HEK293 (cell line): ENCODE results near the gene RPN2.

Source experiments
- SETDB1 ChIP-seq: IDR thresholded peaks from one replicate; pipeline ENCODE4 v1.6.1; 2017; ENCODE audit warnings: mild to moderate bottlenecking, low read length, moderate library complexity, mixed read lengths; ENCODE audit not compliant: insufficient read length
- TRIM28 ChIP-seq: IDR thresholded peaks from 2 replicates; pipeline ENCODE4 v1.6.1; 2011; ENCODE audit warnings: low read length, control low read depth, borderline replicate concordance
- ZBTB1 ChIP-seq: fragments of 450-650 bp; formaldehyde crosslinking; IDR thresholded peaks from 2 replicates; pipeline ENCODE4 v1.5.1; 2016; ENCODE audit warnings: missing biosample characterization, missing genetic modification characterization
- ZNF121 ChIP-seq: fragments of 450-650 bp; formaldehyde crosslinking; IDR thresholded peaks from 2 replicates; pipeline ENCODE4 v1.5.1; 2016; ENCODE audit warnings: missing biosample characterization, missing genetic modification characterization
- ZNF16 ChIP-seq: fragments of 450-650 bp; formaldehyde crosslinking; IDR thresholded peaks from 2 replicates; pipeline ENCODE4 v1.5.1; 2016; ENCODE audit warnings: low read depth, missing biosample characterization, missing genetic modification characterization
- ZNF416 ChIP-seq: fragments of 450-650 bp; formaldehyde crosslinking; IDR thresholded peaks from 2 replicates; pipeline ENCODE4 v1.5.1; 2016; ENCODE audit warnings: missing biosample characterization, missing genetic modification characterization
- ZNF501 ChIP-seq: fragments of 450-650 bp; formaldehyde crosslinking; IDR thresholded peaks from 2 replicates; pipeline ENCODE4 v1.5.1; 2016; ENCODE audit warnings: missing biosample characterization, missing genetic modification characterization
- ZNF514 ChIP-seq: fragments of 450-650 bp; formaldehyde crosslinking; IDR thresholded peaks from 2 replicates; pipeline ENCODE4 v1.5.1; 2016; ENCODE audit warnings: missing biosample characterization, missing genetic modification characterization
- ZNF747 ChIP-seq: fragments of 450-650 bp; formaldehyde crosslinking; IDR thresholded peaks from 2 replicates; pipeline ENCODE4 v1.5.1; 2016; ENCODE audit warnings: missing biosample characterization, missing genetic modification characterization
- TF ChIP-seq, protein P1 (sequence below): fragments of 450-650 bp; formaldehyde crosslinking; IDR thresholded peaks from 2 replicates; pipeline ENCODE4 v1.5.1; 2016; ENCODE audit warnings: missing biosample characterization, missing genetic modification characterization
- TF ChIP-seq, protein P2 (sequence below): fragments of 450-650 bp; formaldehyde crosslinking; IDR thresholded peaks from 2 replicates; pipeline ENCODE4 v1.5.1; 2016; ENCODE audit warnings: missing biosample characterization, missing genetic modification characterization

DNA sequence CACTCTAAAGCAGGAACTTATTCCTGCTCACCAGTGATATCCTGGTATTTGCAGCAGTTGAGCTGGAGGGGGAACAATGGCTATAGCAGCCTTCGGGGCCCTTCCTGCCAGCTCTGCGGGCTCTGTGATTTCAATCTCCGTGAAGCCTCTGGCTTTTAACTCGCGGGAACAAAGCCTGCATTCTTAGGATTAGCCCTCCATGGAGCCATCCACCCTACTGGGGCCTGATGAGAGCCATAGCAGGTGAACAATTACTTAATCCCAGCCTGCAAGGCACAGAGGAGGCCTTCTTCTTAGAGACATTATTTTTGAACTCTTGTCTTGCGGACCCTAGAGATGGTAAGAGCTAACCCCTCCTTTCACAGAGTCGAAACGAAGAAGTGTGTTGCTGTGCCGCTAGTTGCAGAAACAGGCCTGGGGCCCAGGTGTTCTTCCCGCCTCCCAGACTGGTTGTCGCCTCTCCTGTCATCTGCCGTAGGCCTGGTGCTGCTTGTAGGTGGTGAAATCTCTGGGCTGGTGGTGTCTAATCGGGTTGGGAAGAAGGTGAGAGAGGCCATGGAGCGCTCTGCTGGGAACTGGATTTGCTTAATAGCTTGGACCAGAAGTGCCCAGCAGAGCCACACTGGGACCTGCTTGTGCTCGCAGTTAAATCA is 72.8 kb downstream of the RPN2 start:
- TF ChIP-seq ZNF747 (tag by site-specific recombination) (no peak), ZNF16 (tag by site-specific recombination) (no peak), TRIM28 (no peak), ZBTB1 (tag by site-specific recombination) (no peak), ZNF514 (tag by site-specific recombination) (no peak), ZNF416 (tag by site-specific recombination) (no peak), SETDB1 (no peak), ZNF501 (no peak), ZNF121 (tag by site-specific recombination) (no peak)
- TF ChIP-seq, protein P1, sequence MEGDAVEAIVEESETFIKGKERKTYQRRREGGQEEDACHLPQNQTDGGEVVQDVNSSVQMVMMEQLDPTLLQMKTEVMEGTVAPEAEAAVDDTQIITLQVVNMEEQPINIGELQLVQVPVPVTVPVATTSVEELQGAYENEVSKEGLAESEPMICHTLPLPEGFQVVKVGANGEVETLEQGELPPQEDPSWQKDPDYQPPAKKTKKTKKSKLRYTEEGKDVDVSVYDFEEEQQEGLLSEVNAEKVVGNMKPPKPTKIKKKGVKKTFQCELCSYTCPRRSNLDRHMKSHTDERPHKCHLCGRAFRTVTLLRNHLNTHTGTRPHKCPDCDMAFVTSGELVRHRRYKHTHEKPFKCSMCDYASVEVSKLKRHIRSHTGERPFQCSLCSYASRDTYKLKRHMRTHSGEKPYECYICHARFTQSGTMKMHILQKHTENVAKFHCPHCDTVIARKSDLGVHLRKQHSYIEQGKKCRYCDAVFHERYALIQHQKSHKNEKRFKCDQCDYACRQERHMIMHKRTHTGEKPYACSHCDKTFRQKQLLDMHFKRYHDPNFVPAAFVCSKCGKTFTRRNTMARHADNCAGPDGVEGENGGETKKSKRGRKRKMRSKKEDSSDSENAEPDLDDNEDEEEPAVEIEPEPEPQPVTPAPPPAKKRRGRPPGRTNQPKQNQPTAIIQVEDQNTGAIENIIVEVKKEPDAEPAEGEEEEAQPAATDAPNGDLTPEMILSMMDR (tag by site-specific recombination), result no peak
- TF ChIP-seq, protein P2, sequence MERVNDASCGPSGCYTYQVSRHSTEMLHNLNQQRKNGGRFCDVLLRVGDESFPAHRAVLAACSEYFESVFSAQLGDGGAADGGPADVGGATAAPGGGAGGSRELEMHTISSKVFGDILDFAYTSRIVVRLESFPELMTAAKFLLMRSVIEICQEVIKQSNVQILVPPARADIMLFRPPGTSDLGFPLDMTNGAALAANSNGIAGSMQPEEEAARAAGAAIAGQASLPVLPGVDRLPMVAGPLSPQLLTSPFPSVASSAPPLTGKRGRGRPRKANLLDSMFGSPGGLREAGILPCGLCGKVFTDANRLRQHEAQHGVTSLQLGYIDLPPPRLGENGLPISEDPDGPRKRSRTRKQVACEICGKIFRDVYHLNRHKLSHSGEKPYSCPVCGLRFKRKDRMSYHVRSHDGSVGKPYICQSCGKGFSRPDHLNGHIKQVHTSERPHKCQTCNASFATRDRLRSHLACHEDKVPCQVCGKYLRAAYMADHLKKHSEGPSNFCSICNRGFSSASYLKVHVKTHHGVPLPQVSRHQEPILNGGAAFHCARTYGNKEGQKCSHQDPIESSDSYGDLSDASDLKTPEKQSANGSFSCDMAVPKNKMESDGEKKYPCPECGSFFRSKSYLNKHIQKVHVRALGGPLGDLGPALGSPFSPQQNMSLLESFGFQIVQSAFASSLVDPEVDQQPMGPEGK (tag by site-specific recombination), result no peak
